HEK293 (cell line): ENCODE results near the gene LRBA.

ENCODE experiments used
- CTCF ChIP-seq: fragments of 450-650 bp; formaldehyde crosslinking; IDR thresholded peaks from 2 replicates; pipeline ENCODE4 v1.5.1; 2016; ENCODE audit warnings: missing biosample characterization, missing genetic modification characterization
- FEZF1 ChIP-seq: fragments of 450-650 bp; formaldehyde crosslinking; IDR thresholded peaks from 2 replicates; pipeline ENCODE4 v1.5.1; 2016; ENCODE audit warnings: missing biosample characterization, missing genetic modification characterization
- KLF10 ChIP-seq: fragments of 450-650 bp; IDR thresholded peaks from 2 replicates; pipeline ENCODE4 v1.5.1; 2018; ENCODE audit warnings: missing biosample characterization, mild to moderate bottlenecking, missing genetic modification characterization
- KLF16 ChIP-seq: fragments of 450-650 bp; formaldehyde crosslinking; IDR thresholded peaks from 2 replicates; pipeline ENCODE4 v1.5.1; 2017; ENCODE audit warnings: missing biosample characterization, missing genetic modification characterization
- TCF7L2 ChIP-seq: IDR thresholded peaks from 2 replicates; pipeline ENCODE4 v1.6.1; 2011; ENCODE audit warnings: low read depth, mild to moderate bottlenecking, inconsistent platforms, low read length, moderate library complexity, borderline replicate concordance

- no peak for TF ChIP-seq KLF10 (tag by site-specific recombination)
- no peak for TF ChIP-seq FEZF1 (tag by site-specific recombination)
- no peak for TF ChIP-seq TCF7L2
- TF ChIP-seq KLF16 (tag by site-specific recombination): no peak
- TF ChIP-seq CTCF (tag by site-specific recombination): no peak
Observed at GRCh38 chr4:150974252-150974640, 40.8 kb downstream of the LRBA start.
